Mesenchymal stem cell (in vitro differentiated cells and primary cell): ENCODE results near the gene CR1.

Source experiments
- DNase-seq: peaks from one replicate; pipeline ENCODE4 v3.0.0-alpha.2; 2013
- H2AFZ ChIP-seq: one replicate; pipeline ENCODE4 v1.6.1; 2013; ENCODE audit warnings: low read depth, mild to moderate bottlenecking, control low read depth, inconsistent platforms, low read length, moderate library complexity
- H2AK5ac ChIP-seq: 2 replicates; pipeline ENCODE4 v1.6.1; 2013; ENCODE audit warnings: low read length, moderate library complexity, mild to moderate bottlenecking, inconsistent platforms; ENCODE audit not compliant: severe bottlenecking
- H2BK120ac ChIP-seq: one replicate; pipeline ENCODE4 v1.6.1; 2013; ENCODE audit warnings: low read depth, mild to moderate bottlenecking, inconsistent platforms, low read length, moderate library complexity
- H2BK12ac ChIP-seq, 2 experiments: one replicate each; pipeline ENCODE4 v1.6.1; 2013; ENCODE audit warnings: inconsistent platforms in 2 of 2, low read length in 2 of 2, mild to moderate bottlenecking in 2 of 2, moderate library complexity in 2 of 2, control low read depth in 1 of 2
- H2BK15ac ChIP-seq: one replicate; pipeline ENCODE4 v1.6.1; 2013; ENCODE audit warnings: mild to moderate bottlenecking, low read depth, inconsistent platforms; ENCODE audit not compliant: poor library complexity, severe bottlenecking
- H2BK5ac ChIP-seq: 2 replicates; pipeline ENCODE4 v1.6.1; 2013; ENCODE audit warnings: low read depth, mild to moderate bottlenecking, low read length, control low read depth, inconsistent platforms; ENCODE audit not compliant: poor library complexity, severe bottlenecking
- H3K14ac ChIP-seq, 2 experiments: one replicate each; pipeline ENCODE4 v1.6.1; 2013; ENCODE audit warnings: inconsistent platforms in 2 of 2, low read length in 2 of 2, control low read depth in 1 of 2, mild to moderate bottlenecking in 1 of 2, moderate library complexity in 1 of 2
- H3K18ac ChIP-seq, 2 experiments: one replicate each; pipeline ENCODE4 v1.6.1; 2013; ENCODE audit warnings: inconsistent platforms in 2 of 2, low read length in 2 of 2, control low read depth in 1 of 2, low read depth in 1 of 2, mild to moderate bottlenecking in 1 of 2
- H3K23ac ChIP-seq, 2 experiments: one replicate each; pipeline ENCODE4 v1.6.1; 2013; ENCODE audit warnings: inconsistent platforms in 2 of 2, low read length in 2 of 2, mild to moderate bottlenecking in 2 of 2, moderate library complexity in 2 of 2, control low read depth in 1 of 2
- H3K27ac ChIP-seq: 2 replicates; pipeline ENCODE4 v1.5.1; 2013; ENCODE audit warnings: mild to moderate bottlenecking, moderate library complexity, low read length, control low read depth, inconsistent platforms; ENCODE audit not compliant: poor library complexity, severe bottlenecking
- H3K27me3 ChIP-seq, 2 experiments: 2 replicates each; pipeline versions ENCODE4 v1.6.1 to v1.7.0; 2013; ENCODE audit warnings: low read length in 2 of 2, mild to moderate bottlenecking in 2 of 2, moderate library complexity in 2 of 2, control low read depth in 1 of 2, inconsistent platforms in 1 of 2; ENCODE audit not compliant: control insufficient read depth in 1 of 2, insufficient read depth in 1 of 2
- H3K36me3 ChIP-seq, 2 experiments: 2 replicates each; pipeline versions ENCODE4 v1.6.1 to v1.7.0; 2013; ENCODE audit warnings: low read length in 2 of 2, control low read depth in 1 of 2, inconsistent platforms in 1 of 2, low read depth in 1 of 2, mild to moderate bottlenecking in 1 of 2; ENCODE audit not compliant: insufficient read depth in 2 of 2, control insufficient read depth in 1 of 2
- H3K4ac ChIP-seq, 2 experiments: one replicate each; pipeline ENCODE4 v1.6.1; 2013; ENCODE audit warnings: inconsistent platforms in 2 of 2, low read length in 2 of 2, mild to moderate bottlenecking in 2 of 2, moderate library complexity in 2 of 2, control low read depth in 1 of 2, low read depth in 1 of 2
- H3K4me1 ChIP-seq: 2 replicates; pipeline ENCODE4 v1.6.1; 2013; ENCODE audit warnings: low read depth, low read length, control low read depth; ENCODE audit not compliant: control insufficient read depth, insufficient read depth
- H3K4me2 ChIP-seq: 2 replicates; pipeline ENCODE4 v1.6.1; 2013; ENCODE audit warnings: low read length, mild to moderate bottlenecking, inconsistent platforms; ENCODE audit not compliant: poor library complexity, severe bottlenecking
- H3K4me3 ChIP-seq, 2 experiments: 2 replicates each; pipeline versions ENCODE4 v1.5.1 to v1.7.0; 2013; ENCODE audit warnings: low read length in 2 of 2, mild to moderate bottlenecking in 2 of 2, control low read depth in 1 of 2, low read depth in 1 of 2; ENCODE audit not compliant: insufficient read depth in 1 of 2
- H3K79me1 ChIP-seq: replicated peaks from 2 replicates; pipeline ENCODE4 v1.6.1; 2013; ENCODE audit warnings: mild to moderate bottlenecking, control low read depth, low read length, inconsistent platforms; ENCODE audit not compliant: poor library complexity, severe bottlenecking
- H3K9ac ChIP-seq: 2 replicates; pipeline ENCODE4 v1.7.0; 2013; ENCODE audit warnings: mild to moderate bottlenecking, low read length, moderate library complexity
- H3K9me3 ChIP-seq: 2 replicates; pipeline ENCODE4 v1.7.0; 2013; ENCODE audit warnings: mild to moderate bottlenecking, low read length; ENCODE audit not compliant: control insufficient read depth
- H4K8ac ChIP-seq: one replicate; pipeline ENCODE4 v1.6.1; 2013; ENCODE audit warnings: inconsistent platforms, mild to moderate bottlenecking, low read length, moderate library complexity
- H4K91ac ChIP-seq: one replicate; pipeline ENCODE4 v1.6.1; 2013; ENCODE audit warnings: mild to moderate bottlenecking, low read length, inconsistent platforms
- WGBS: methylation state at CpG from one replicate; pipeline ENCODE4 v1.1.7; 2013; ENCODE audit warnings: mixed read lengths; 5-methylcytosine and 5-hydroxymethylcytosine counted together

CR1 gene

GRCh38 chr1:207606362-207606755 lies 110.4 kb downstream of the CR1 start:
- no peak overlapping the region for H3K4me2 ChIP-seq
- 83% methylated on average over 1 of the region's 2 CpGs for WGBS
- no peak overlapping the region for H2BK120ac ChIP-seq
- H3K14ac ChIP-seq: no peak overlapping the region
- no peak overlapping the region for H2BK15ac ChIP-seq
- no peak overlapping the region for H2AK5ac ChIP-seq
- no peaks in the 10 kb centered on the region for H3K79me1 ChIP-seq
- no peak overlapping the region for H3K4me3 ChIP-seq
- H3K36me3 ChIP-seq: no peaks in the 10 kb centered on the region
- H3K23ac ChIP-seq: no peak overlapping the region
- peaks cover 0 to 2% of the 10 kb centered on the region in 2 experiments for H3K27me3 ChIP-seq
- H3K27ac ChIP-seq: no peak overlapping the region
- no peak overlapping the region for H4K91ac ChIP-seq
- no peak overlapping the region for H3K4ac ChIP-seq
- H2BK12ac ChIP-seq: no peak overlapping the region
- H3K9ac ChIP-seq: no peak overlapping the region
- H3K18ac ChIP-seq: no peak overlapping the region
- no peaks in the 10 kb centered on the region for H3K9me3 ChIP-seq
- no peak overlapping the region for H2AFZ ChIP-seq
- H3K4me1 ChIP-seq: no peaks in the 10 kb centered on the region
- no peak for DNase-seq
- H2BK5ac ChIP-seq: no peak overlapping the region
- H4K8ac ChIP-seq: no peak overlapping the region

GRCh38 chr1:207612762-207613161 lies 116.8 kb downstream of the CR1 start:
- no peaks in the 10 kb centered on the region for H3K79me1 ChIP-seq
- no peak overlapping the region for H3K9ac ChIP-seq
- no peak overlapping the region for H2AK5ac ChIP-seq
- WGBS: 67% methylated on average over 11 of the region's 11 CpGs
- no peak overlapping the region for H2BK5ac ChIP-seq
- no peak overlapping the region for H2BK12ac ChIP-seq
- no peak overlapping the region for H3K23ac ChIP-seq
- H3K4me1 ChIP-seq: no peaks in the 10 kb centered on the region
- no peak for DNase-seq
- H2BK15ac ChIP-seq: no peak overlapping the region
- H4K8ac ChIP-seq: no peak overlapping the region
- no peaks in the 10 kb centered on the region for H3K36me3 ChIP-seq
- no peak overlapping the region for H4K91ac ChIP-seq
- no peak overlapping the region for H3K14ac ChIP-seq
- H3K4me3 ChIP-seq: no peak overlapping the region
- no peak overlapping the region for H2AFZ ChIP-seq
- no peak overlapping the region for H2BK120ac ChIP-seq
- H3K9me3 ChIP-seq: no peaks in the 10 kb centered on the region
- H3K4me2 ChIP-seq: no peak overlapping the region
- H3K18ac ChIP-seq: no peak overlapping the region
- no peak overlapping the region for H3K27ac ChIP-seq
- peaks cover 0 to 11% of the 10 kb centered on the region in 2 experiments for H3K27me3 ChIP-seq
- no peak overlapping the region for H3K4ac ChIP-seq

- Histone ChIP-seq H2AK5ac (no peak overlapping the region), H2BK5ac (no peak overlapping the region), H2BK120ac (no peak overlapping the region), H3K79me1 (no peaks in the 10 kb centered on the region), H2AFZ (no peak overlapping the region), H3K9ac (no peak overlapping the region), H4K8ac (no peak overlapping the region), H3K4me3 (no peak overlapping the region), H3K4ac (no peak overlapping the region), H3K23ac (no peak overlapping the region), H4K91ac (no peak overlapping the region), H2BK15ac (no peak overlapping the region), H3K18ac (no peak overlapping the region), H3K4me1 (no peaks in the 10 kb centered on the region), H3K4me2 (no peak overlapping the region), H3K27me3 (peaks cover 0 to 12% of the 10 kb centered on the region in 2 experiments), H2BK12ac (no peak overlapping the region), H3K36me3 (no peaks in the 10 kb centered on the region), H3K27ac (no peak overlapping the region), H3K9me3 (no peaks in the 10 kb centered on the region), H3K14ac (no peak overlapping the region)
- WGBS: 48% methylated on average over 5 of the region's 7 CpGs
- DNase-seq: peak; percentile 58
Measured at GRCh38 chr1:207619871-207620542, 124.0 kb downstream of the CR1 start.

- Histone ChIP-seq H2AK5ac (no peak overlapping the region), H2AFZ (no peak overlapping the region), H2BK15ac (no peak overlapping the region), H4K91ac (no peak overlapping the region), H3K18ac (no peak overlapping the region), H4K8ac (no peak overlapping the region), H2BK5ac (no peak overlapping the region), H3K27me3 (peaks cover 0 to 12% of the 10 kb centered on the region in 2 experiments), H3K79me1 (no peaks in the 10 kb centered on the region), H3K14ac (no peak overlapping the region), H3K23ac (no peak overlapping the region), H2BK12ac (no peak overlapping the region), H3K4ac (no peak overlapping the region), H3K4me1 (no peaks in the 10 kb centered on the region), H3K36me3 (no peaks in the 10 kb centered on the region), H3K27ac (no peak overlapping the region), H3K9me3 (no peaks in the 10 kb centered on the region), H3K4me2 (no peak overlapping the region), H2BK120ac (no peak overlapping the region), H3K9ac (no peak overlapping the region), H3K4me3 (no peak overlapping the region)
- no CpG with 5 or more reads among the region's 2 CpGs for WGBS
- no peak for DNase-seq
Measured at GRCh38 chr1:207620543-207620893, 124.6 kb downstream of the CR1 start.
